ENCODE data around the gene AMBP. TPM values are rescaled to one million over a fixed set of nuclear protein-coding genes. Genes with fewer than 3 reads are reported as not detected.

The AMBP gene
- total RNA-seq, 1 donor from 2014 or later = not detected

GRCh38 chr9:114060711-114061110, 17.4 kb downstream of the AMBP start:
- Mint-ChIP-seq H3K9me3 (no peaks in the 10 kb centered on the region), H3K4me3 (no peak overlapping the region), H3K36me3 (ENCODE audit: low read depth) (no peaks in the 10 kb centered on the region), H3K4me1 (no peaks in the 10 kb centered on the region), H3K27ac (no peak overlapping the region), H3K27me3 (no peaks in the 10 kb centered on the region)
- no peak for DNase-seq
- intact Hi-C loops (cut with micrococcal nuclease) = no loop called here

DNA sequence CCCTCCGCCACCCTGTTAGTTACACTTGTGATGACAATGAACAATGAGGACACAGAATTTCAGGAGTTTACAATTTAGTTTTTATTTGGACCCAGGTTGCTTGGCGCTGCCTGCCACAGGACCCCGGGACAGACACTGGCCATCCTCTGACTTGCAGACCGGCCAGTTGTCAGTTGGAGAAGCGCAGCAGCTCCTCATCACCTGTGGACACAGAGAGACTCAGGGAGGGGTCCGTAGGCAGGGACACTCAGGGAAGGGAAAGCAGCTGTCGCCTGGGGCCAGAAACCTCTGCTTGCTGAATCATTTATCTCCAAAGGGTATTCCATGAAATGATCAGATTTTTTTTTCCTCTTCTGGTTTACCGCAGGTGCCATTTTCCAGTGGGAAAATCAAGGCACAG, 18.0 kb downstream of the AMBP start:
- no peaks in the 10 kb centered on the region for H3K4me1 Mint-ChIP-seq
- H3K27ac Mint-ChIP-seq = no peak overlapping the region
- intact Hi-C loops (cut with micrococcal nuclease) = no loop called here
- H3K27me3 Mint-ChIP-seq = no peaks in the 10 kb centered on the region
- H3K4me3 Mint-ChIP-seq = no peak overlapping the region
- no peaks in the 10 kb centered on the region for H3K9me3 Mint-ChIP-seq
- DNase-seq = no peak
- H3K36me3 Mint-ChIP-seq (ENCODE audit: low read depth) = no peaks in the 10 kb centered on the region

GRCh38 chr9:114059047-114059803, 18.9 kb downstream of the AMBP start:
- intact Hi-C loops (cut with micrococcal nuclease) = no loop called here
- no peaks in the 10 kb centered on the region for H3K9me3 Mint-ChIP-seq
- H3K27me3 Mint-ChIP-seq = no peaks in the 10 kb centered on the region
- H3K4me3 Mint-ChIP-seq = no peak overlapping the region
- no peak for DNase-seq
- no peak overlapping the region for H3K27ac Mint-ChIP-seq
- no peaks in the 10 kb centered on the region for H3K4me1 Mint-ChIP-seq
- no peaks in the 10 kb centered on the region for H3K36me3 Mint-ChIP-seq (ENCODE audit: low read depth)

- no peaks in the 10 kb centered on the region for H3K9me3 Mint-ChIP-seq
- DNase-seq = no peak
- no peak overlapping the region for H3K27ac Mint-ChIP-seq
- H3K4me1 Mint-ChIP-seq = no peaks in the 10 kb centered on the region
- H3K36me3 Mint-ChIP-seq (ENCODE audit: low read depth) = no peaks in the 10 kb centered on the region
- H3K4me3 Mint-ChIP-seq = no peak overlapping the region
- no peaks in the 10 kb centered on the region for H3K27me3 Mint-ChIP-seq
- intact Hi-C loops (cut with micrococcal nuclease) = no loop called here
These were observed 19.4 kb downstream of the AMBP start for GRCh38 chr9:114058688-114059046.

GRCh38 chr9:114057161-114057885, 20.8 kb downstream of the AMBP start:
- intact Hi-C loops (cut with micrococcal nuclease) = no loop called here
- DNase-seq = no peak
- Mint-ChIP-seq H3K4me3 (no peak overlapping the region), H3K27ac (no peak overlapping the region), H3K27me3 (no peaks in the 10 kb centered on the region), H3K9me3 (no peaks in the 10 kb centered on the region), H3K36me3 (ENCODE audit: low read depth) (no peaks in the 10 kb centered on the region), H3K4me1 (no peaks in the 10 kb centered on the region)

- no peak for DNase-seq
- Mint-ChIP-seq H3K4me3 (no peak overlapping the region), H3K27me3 (no peaks in the 10 kb centered on the region), H3K4me1 (no peaks in the 10 kb centered on the region), H3K27ac (no peak overlapping the region), H3K9me3 (no peaks in the 10 kb centered on the region), H3K36me3 (ENCODE audit: low read depth) (no peaks in the 10 kb centered on the region)
- intact Hi-C loops (cut with micrococcal nuclease) = no loop called here
These were observed 21.6 kb downstream of the AMBP start for GRCh38 chr9:114056527-114056926.

DNA sequence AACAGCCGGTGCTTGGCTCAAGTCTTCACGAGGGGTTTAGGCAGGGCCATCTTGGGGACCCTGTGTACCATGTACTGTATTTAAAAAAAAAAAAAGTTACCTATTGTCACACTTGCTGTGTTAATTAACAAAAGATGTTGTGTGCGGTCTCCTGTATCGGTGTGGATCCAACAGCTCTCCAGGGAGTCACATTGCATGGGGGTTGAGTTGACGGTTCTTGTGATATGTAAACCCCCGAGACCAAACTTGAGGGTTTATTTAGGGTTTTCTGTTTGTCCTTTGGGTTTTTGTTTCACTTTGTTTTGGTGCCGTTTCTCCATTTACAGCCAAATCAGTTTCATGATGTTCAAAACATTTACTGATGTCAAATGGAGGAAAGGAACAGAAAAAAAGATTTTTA, 22.2 kb downstream of the AMBP start:
- Mint-ChIP-seq H3K4me1 (no peaks in the 10 kb centered on the region), H3K9me3 (no peaks in the 10 kb centered on the region), H3K27ac (no peak overlapping the region), H3K4me3 (no peak overlapping the region), H3K36me3 (ENCODE audit: low read depth) (no peaks in the 10 kb centered on the region), H3K27me3 (no peaks in the 10 kb centered on the region)
- intact Hi-C loops (cut with micrococcal nuclease) = no loop called here
- DNase-seq = no peak

GRCh38 chr9:114055061-114055460, 23.0 kb downstream of the AMBP start:
- H3K27ac Mint-ChIP-seq = no peak overlapping the region
- intact Hi-C loops (cut with micrococcal nuclease) = no loop called here
- H3K27me3 Mint-ChIP-seq = no peaks in the 10 kb centered on the region
- no peak for DNase-seq
- no peaks in the 10 kb centered on the region for H3K36me3 Mint-ChIP-seq (ENCODE audit: low read depth)
- H3K9me3 Mint-ChIP-seq = no peaks in the 10 kb centered on the region
- H3K4me1 Mint-ChIP-seq = no peaks in the 10 kb centered on the region
- H3K4me3 Mint-ChIP-seq = no peak overlapping the region

- H3K9me3 Mint-ChIP-seq = no peaks in the 10 kb centered on the region
- intact Hi-C loops (cut with micrococcal nuclease) = no loop called here
- H3K27ac Mint-ChIP-seq = no peak overlapping the region
- no peaks in the 10 kb centered on the region for H3K4me1 Mint-ChIP-seq
- no peaks in the 10 kb centered on the region for H3K36me3 Mint-ChIP-seq (ENCODE audit: low read depth)
- no peaks in the 10 kb centered on the region for H3K27me3 Mint-ChIP-seq
- no peak for DNase-seq
- no peak overlapping the region for H3K4me3 Mint-ChIP-seq
These were observed 23.9 kb downstream of the AMBP start for GRCh38 chr9:114054191-114054690.

DNA sequence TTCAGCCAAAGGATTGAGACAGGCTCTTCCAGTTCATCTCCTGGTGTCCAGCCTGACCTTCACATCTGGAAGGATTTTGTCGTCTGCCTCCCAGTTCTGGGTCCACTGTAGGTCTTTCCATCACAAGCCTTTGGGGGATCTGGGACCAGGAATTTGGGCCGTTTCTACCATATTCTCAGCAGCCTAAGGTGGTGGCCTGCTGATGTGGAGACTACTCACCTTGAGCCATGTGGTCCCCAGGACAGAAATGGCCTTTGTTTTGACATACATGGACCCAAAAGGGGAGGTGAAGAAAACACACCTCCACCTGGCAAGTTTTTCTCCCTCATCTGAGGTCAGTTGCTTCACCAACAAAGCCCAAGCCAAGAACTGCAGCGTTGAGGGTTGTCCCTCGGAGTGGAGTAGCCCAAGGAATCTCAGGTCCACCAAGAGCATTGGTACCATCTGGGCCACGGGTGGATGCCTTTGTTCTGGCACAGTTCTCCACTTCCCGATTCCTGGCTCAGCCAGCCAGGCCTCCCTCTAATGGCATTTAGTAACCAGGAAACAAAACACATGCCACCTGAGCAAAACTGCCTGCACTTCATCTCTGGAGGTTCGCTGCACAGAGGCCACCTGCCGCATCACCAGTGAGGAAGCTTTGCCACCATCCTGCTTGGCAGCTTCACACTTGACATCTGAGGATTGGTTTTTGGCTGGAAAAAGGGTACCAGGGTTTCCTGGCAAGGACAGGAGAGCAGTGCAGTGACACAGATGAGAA, 24.7 kb downstream of the AMBP start:
- H3K27ac Mint-ChIP-seq = no peak overlapping the region
- H3K27me3 Mint-ChIP-seq = no peaks in the 10 kb centered on the region
- no peak for DNase-seq
- no peaks in the 10 kb centered on the region for H3K4me1 Mint-ChIP-seq
- no peaks in the 10 kb centered on the region for H3K36me3 Mint-ChIP-seq (ENCODE audit: low read depth)
- H3K9me3 Mint-ChIP-seq = no peaks in the 10 kb centered on the region
- intact Hi-C loops (cut with micrococcal nuclease) = no loop called here
- no peak overlapping the region for H3K4me3 Mint-ChIP-seq

- intact Hi-C loops (cut with micrococcal nuclease) = no loop called here
- Mint-ChIP-seq H3K36me3 (ENCODE audit: low read depth) (no peaks in the 10 kb centered on the region), H3K27ac (no peak overlapping the region), H3K9me3 (no peaks in the 10 kb centered on the region), H3K4me3 (no peak overlapping the region), H3K27me3 (no peaks in the 10 kb centered on the region), H3K4me1 (no peaks in the 10 kb centered on the region)
- DNase-seq = no peak
These were observed 26.4 kb downstream of the AMBP start for GRCh38 chr9:114051706-114052105.

DNA sequence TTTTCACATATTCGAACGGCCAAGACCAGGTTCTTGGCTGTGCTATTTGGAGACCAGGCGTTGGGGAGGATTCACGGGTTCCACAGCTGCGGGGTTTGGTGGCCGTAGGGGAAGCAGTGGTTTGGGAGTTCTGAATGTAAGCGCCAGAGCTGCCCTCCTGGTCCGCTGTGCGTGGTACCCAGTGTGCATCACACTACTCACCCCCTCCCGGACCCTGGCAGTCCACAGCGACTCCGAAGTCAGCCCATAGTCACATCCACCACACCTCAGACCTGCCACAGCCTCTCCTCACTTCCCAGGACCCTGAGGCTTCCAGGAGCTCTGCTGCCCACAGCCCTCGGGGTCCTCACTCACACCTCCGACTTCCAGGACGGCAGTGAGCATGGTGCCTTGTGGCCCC, 26.8 kb downstream of the AMBP start:
- no peaks in the 10 kb centered on the region for H3K36me3 Mint-ChIP-seq (ENCODE audit: low read depth)
- no peaks in the 10 kb centered on the region for H3K4me1 Mint-ChIP-seq
- H3K27me3 Mint-ChIP-seq = no peaks in the 10 kb centered on the region
- no peaks in the 10 kb centered on the region for H3K9me3 Mint-ChIP-seq
- no peak overlapping the region for H3K27ac Mint-ChIP-seq
- DNase-seq = no peak
- intact Hi-C loops (cut with micrococcal nuclease) = no loop called here
- H3K4me3 Mint-ChIP-seq = no peak overlapping the region

GRCh38 chr9:114050646-114051045, 27.5 kb downstream of the AMBP start:
- DNase-seq = no peak
- H3K36me3 Mint-ChIP-seq (ENCODE audit: low read depth) = no peaks in the 10 kb centered on the region

GRCh38 chr9:114050226-114050568, 27.9 kb downstream of the AMBP start:
- H3K27ac Mint-ChIP-seq = no peak overlapping the region
- H3K9me3 Mint-ChIP-seq = no peaks in the 10 kb centered on the region
- no peaks in the 10 kb centered on the region for H3K4me1 Mint-ChIP-seq
- DNase-seq = no peak
- H3K4me3 Mint-ChIP-seq = no peak overlapping the region
- no peaks in the 10 kb centered on the region for H3K27me3 Mint-ChIP-seq
- intact Hi-C loops (cut with micrococcal nuclease) = no loop called here
- no peaks in the 10 kb centered on the region for H3K36me3 Mint-ChIP-seq (ENCODE audit: low read depth)

More at GRCh38 chr9:114050646-114051045, 27.5 kb downstream of the AMBP start:
- Mint-ChIP-seq H3K9me3 (no peaks in the 10 kb centered on the region), H3K27ac (no peak overlapping the region), H3K27me3 (no peaks in the 10 kb centered on the region), H3K4me1 (no peaks in the 10 kb centered on the region), H3K4me3 (no peak overlapping the region)
- intact Hi-C loops (cut with micrococcal nuclease) = no loop called here

All from activated CD4-positive, alpha-beta T cell treated with anti-CD3 and anti-CD28 coated beads, Interleukin-2, amount 10 ng/mL, durations not matched to agents 24 days and 14 days (primary cell).